PC-9 (cell line): ENCODE results near the gene FUT8.

ENCODE experiments used
- EZH2 ChIP-seq: fragments of 200-600 bp; sonication (generic); IDR thresholded peaks from 2 replicates; pipeline ENCODE4 v1.8.0; 2017; ENCODE audit warnings: antibody characterized with exemption, low read depth
- TF ChIP-seq, protein P1 (sequence below): fragments of 200-600 bp; sonication (generic); conservative IDR thresholded peaks from 2 replicates; pipeline ENCODE4 v1.6.1; 2017; ENCODE audit warnings: mixed run types, antibody characterized with exemption, mild to moderate bottlenecking, moderate library complexity

DNA sequence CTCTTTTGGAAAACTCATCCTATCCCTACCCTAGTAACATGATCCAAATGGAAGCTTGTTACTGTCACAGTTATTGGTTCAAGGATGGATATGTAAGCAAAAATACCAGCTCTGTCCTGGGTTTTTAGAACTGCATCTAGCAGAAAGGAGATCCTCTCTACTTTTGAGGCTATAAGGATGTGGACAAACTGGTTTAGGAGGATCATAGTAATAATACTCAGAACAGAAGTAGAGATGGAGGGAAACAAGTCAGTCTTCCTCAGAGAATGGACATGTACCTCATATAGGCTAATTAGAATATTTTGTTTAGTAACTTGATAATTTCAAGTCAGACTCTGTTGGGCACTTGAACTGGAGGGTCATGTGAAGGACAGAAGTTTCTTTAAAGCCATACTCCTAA is 26.6 kb downstream of the FUT8 start:
- TF ChIP-seq, protein P1, sequence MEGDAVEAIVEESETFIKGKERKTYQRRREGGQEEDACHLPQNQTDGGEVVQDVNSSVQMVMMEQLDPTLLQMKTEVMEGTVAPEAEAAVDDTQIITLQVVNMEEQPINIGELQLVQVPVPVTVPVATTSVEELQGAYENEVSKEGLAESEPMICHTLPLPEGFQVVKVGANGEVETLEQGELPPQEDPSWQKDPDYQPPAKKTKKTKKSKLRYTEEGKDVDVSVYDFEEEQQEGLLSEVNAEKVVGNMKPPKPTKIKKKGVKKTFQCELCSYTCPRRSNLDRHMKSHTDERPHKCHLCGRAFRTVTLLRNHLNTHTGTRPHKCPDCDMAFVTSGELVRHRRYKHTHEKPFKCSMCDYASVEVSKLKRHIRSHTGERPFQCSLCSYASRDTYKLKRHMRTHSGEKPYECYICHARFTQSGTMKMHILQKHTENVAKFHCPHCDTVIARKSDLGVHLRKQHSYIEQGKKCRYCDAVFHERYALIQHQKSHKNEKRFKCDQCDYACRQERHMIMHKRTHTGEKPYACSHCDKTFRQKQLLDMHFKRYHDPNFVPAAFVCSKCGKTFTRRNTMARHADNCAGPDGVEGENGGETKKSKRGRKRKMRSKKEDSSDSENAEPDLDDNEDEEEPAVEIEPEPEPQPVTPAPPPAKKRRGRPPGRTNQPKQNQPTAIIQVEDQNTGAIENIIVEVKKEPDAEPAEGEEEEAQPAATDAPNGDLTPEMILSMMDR: no peak
- TF ChIP-seq EZH2: no peak
